Naive B cell (primary cell): ENCODE measurements around the gene P3H1. TPM values are rescaled to one million over a fixed set of nuclear protein-coding genes. Genes with fewer than 3 reads are reported as not detected.

Source experiments
- ATAC-seq, 2 donors: fragments of 150-1000 bp; cut with Tn5 transposase; 2 replicates each; pipeline ENCODE4 v1.10.0; 2021; ENCODE audit warnings: low read depth in 2 of 2, mild to moderate bottlenecking in 2 of 2, moderate library complexity in 2 of 2
- DNase-seq: peaks from one replicate; pipeline ENCODE4 v3.0.0; 2022
- H3K27ac Mint-ChIP-seq, 6 donors: one replicate each; pipeline ENCODE4 v1.8.0; 2020 to 2022; ENCODE audit warnings: mild to moderate bottlenecking in 6 of 6, mixed read lengths in 6 of 6, moderate library complexity in 5 of 6, inconsistent platforms in 2 of 6
- H3K27me3 Mint-ChIP-seq, 3 donors: one replicate each; pipeline ENCODE4 v1.8.0; 2021 to 2022; ENCODE audit warnings: mixed read lengths in 3 of 3, mild to moderate bottlenecking in 1 of 3
- H3K36me3 Mint-ChIP-seq, 2 donors: one replicate each; pipeline ENCODE4 v1.8.0; 2020 to 2022; ENCODE audit warnings: mixed read lengths in 2 of 2, inconsistent platforms in 1 of 2, mild to moderate bottlenecking in 1 of 2
- H3K4me1 Mint-ChIP-seq, 3 donors: one replicate each; pipeline ENCODE4 v1.8.0; 2020 to 2022; ENCODE audit warnings: mixed read lengths in 3 of 3, inconsistent platforms in 1 of 3, mild to moderate bottlenecking in 1 of 3, moderate library complexity in 1 of 3
- H3K4me3 Mint-ChIP-seq, 8 donors: one replicate each; pipeline ENCODE4 v1.8.0; 2020 to 2022; ENCODE audit warnings: mild to moderate bottlenecking in 8 of 8, mixed read lengths in 8 of 8, moderate library complexity in 8 of 8, inconsistent platforms in 2 of 8
- H3K9me3 Mint-ChIP-seq, 7 donors: one replicate each; pipeline ENCODE4 v1.8.0; 2020 to 2022; ENCODE audit warnings: mixed read lengths in 7 of 7, mild to moderate bottlenecking in 5 of 7, inconsistent platforms in 2 of 7, moderate library complexity in 1 of 7
- polyA plus RNA-seq, 6 donors: library from polyadenylated mRNA; unstranded; fragments of 300-500 nt; fragmentation: Illumina TruSeq; gene quantifications; one replicate each; pipeline ENCODE4 v1.2.3, GENCODE V29; 2021; ENCODE audit warnings: low read depth in 6 of 6

P3H1 gene
- polyA plus RNA-seq, 6 donors from 2014 or later = 6.1 to 13.4 (median 7.0) TPM

GRCh38 chr1:42739753-42740700, 26.8 kb downstream of the P3H1 start, which contains the start of gene CLDN19:
CLDN19 (minus strand) TSS chr1:42740236; CDS start chr1:42740063, 173 bp downstream.
- no peaks in the 10 kb centered on the region for H3K36me3 Mint-ChIP-seq
- H3K27ac Mint-ChIP-seq = peak within 1 kb of the TSS in 1 of 6 donors; percentile 86
- DNase-seq (no peak), ATAC-seq (no peak)
- no peaks in the 10 kb centered on the region for H3K9me3 Mint-ChIP-seq
- H3K27me3 Mint-ChIP-seq = no peaks in the 10 kb centered on the region
- H3K4me3 Mint-ChIP-seq = no peak within 1 kb of the TSS
- H3K4me1 Mint-ChIP-seq = peaks cover 11 to 21% (median 17%) of the 10 kb centered on the region in 3 donors

- H3K4me1 Mint-ChIP-seq = peaks cover 11 to 21% (median 17%) of the 10 kb centered on the region in 3 donors
- peak overlapping the region in 2 of 6 donors; percentile 21 to 24 for H3K27ac Mint-ChIP-seq
- H3K27me3 Mint-ChIP-seq = no peaks in the 10 kb centered on the region
- ATAC-seq = no peak
- no peak overlapping the region for H3K4me3 Mint-ChIP-seq
- no peak for DNase-seq
- H3K36me3 Mint-ChIP-seq = no peaks in the 10 kb centered on the region
- no peaks in the 10 kb centered on the region for H3K9me3 Mint-ChIP-seq
Measured at GRCh38 chr1:42738678-42739226, 28.1 kb downstream of the P3H1 start.

DNA sequence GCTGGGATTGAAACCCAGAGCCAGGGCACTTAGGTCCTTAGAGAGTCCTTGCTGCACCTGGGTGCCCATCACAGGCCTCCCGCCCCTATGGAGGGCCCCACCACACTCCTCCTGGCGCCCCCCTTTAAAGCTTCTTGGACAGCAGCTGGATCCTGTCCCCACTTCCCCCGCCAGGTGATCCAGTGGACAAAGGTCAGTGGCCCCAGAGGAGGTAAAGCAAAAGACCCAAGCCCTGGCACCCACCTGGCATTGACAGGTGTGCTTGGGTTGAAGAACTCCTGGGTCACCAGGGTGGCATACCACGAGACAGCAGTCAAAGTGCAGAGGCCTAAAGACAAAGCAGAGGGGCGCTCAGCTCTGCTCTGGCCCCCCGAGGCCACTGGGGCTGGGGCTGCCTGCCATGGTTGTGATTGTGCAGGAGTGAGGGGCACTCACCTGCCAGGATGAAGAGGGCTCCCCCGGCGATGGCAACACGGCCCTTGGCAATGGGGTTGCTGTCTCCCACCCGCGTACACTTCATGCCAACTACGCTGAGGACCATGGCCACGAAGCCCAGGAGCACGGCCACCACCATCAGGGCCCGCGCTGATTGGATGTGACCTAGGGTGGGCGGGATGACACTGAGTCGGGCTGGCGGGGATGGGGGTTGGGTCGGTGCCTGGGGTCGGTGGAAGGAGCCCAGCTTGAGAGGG, 28.7 kb downstream of the P3H1 start:
- Mint-ChIP-seq H3K36me3 (no peaks in the 10 kb centered on the region), H3K4me3 (no peak overlapping the region), H3K9me3 (no peaks in the 10 kb centered on the region), H3K27me3 (no peaks in the 10 kb centered on the region), H3K4me1 (peaks cover 11 to 21% (median 17%) of the 10 kb centered on the region in 3 donors), H3K27ac (no peak overlapping the region)
- DNase-seq = no peak
- ATAC-seq = no peak

GRCh38 chr1:42737257-42737656, 29.6 kb downstream of the P3H1 start:
- Mint-ChIP-seq H3K27ac (peak overlapping the region in 3 of 6 donors; percentile 41 to 78 (median 78)), H3K4me1 (peaks cover 11 to 21% (median 17%) of the 10 kb centered on the region in 3 donors), H3K9me3 (no peaks in the 10 kb centered on the region), H3K36me3 (no peaks in the 10 kb centered on the region), H3K4me3 (peak overlapping the region in 3 of 8 donors; percentile 44 to 75 (median 55)), H3K27me3 (no peaks in the 10 kb centered on the region)
- ATAC-seq (peak; percentile 60 to 67), DNase-seq (no peak)

- Mint-ChIP-seq H3K36me3 (no peaks in the 10 kb centered on the region), H3K27ac (peak overlapping the region in 3 of 6 donors; percentile 41 to 78 (median 44)), H3K27me3 (no peaks in the 10 kb centered on the region), H3K4me1 (peaks cover 11 to 21% (median 17%) of the 10 kb centered on the region in 3 donors), H3K9me3 (no peaks in the 10 kb centered on the region), H3K4me3 (peak overlapping the region in 2 of 8 donors; percentile 8 to 44)
- DNase-seq (no peak), ATAC-seq (no peak)
Measured at GRCh38 chr1:42736571-42737200, 30.1 kb downstream of the P3H1 start.

- no peak for DNase-seq
- Mint-ChIP-seq H3K27me3 (no peaks in the 10 kb centered on the region), H3K27ac (peak overlapping the region in 1 of 6 donors; percentile 56)
Measured at GRCh38 chr1:42736152-42736551, 30.7 kb downstream of the P3H1 start.

DNA sequence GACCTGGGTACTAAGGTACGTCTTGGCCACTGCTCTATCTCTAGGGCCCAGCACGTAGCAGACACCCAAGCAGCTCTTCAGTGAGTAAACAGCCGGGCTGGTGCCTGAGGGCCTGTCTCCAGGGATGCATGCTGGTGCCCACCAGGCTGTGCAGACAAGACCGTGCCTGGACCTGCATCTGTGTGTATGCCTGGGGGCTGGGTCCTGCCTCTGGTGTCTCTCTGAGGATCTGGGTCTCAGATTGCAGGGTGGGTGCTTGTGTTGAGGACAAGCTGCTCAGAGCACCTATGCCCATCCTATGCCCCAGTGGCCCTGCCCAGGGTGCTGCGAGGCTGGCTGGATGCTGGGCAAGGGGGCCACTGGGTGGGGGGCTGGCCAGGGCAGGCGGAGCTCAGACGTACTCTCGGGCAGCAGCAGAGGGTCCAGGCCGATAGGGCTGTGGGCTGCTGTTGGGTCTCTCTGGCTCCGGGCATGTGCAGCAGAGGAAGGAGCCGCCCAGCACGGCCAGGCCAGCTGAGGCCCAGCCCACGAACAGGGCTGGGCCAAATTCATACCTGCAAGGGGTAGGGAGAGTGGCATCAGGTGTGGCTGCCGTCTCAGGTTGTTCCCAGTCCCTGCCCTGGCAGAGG, 31.2 kb downstream of the P3H1 start:
- no peak overlapping the region for H3K4me3 Mint-ChIP-seq
- no peaks in the 10 kb centered on the region for H3K36me3 Mint-ChIP-seq
- H3K27ac Mint-ChIP-seq = no peak overlapping the region
- peaks cover 11 to 21% (median 21%) of the 10 kb centered on the region in 3 donors for H3K4me1 Mint-ChIP-seq
- no peak for ATAC-seq
- no peak for DNase-seq
- H3K27me3 Mint-ChIP-seq = no peaks in the 10 kb centered on the region
- no peaks in the 10 kb centered on the region for H3K9me3 Mint-ChIP-seq

More at GRCh38 chr1:42736152-42736551, 30.7 kb downstream of the P3H1 start:
- no peak for ATAC-seq
- Mint-ChIP-seq H3K9me3 (no peaks in the 10 kb centered on the region), H3K4me1 (peaks cover 11 to 21% (median 17%) of the 10 kb centered on the region in 3 donors), H3K4me3 (no peak overlapping the region), H3K36me3 (no peaks in the 10 kb centered on the region)

- no peaks in the 10 kb centered on the region for H3K36me3 Mint-ChIP-seq
- H3K27me3 Mint-ChIP-seq = no peaks in the 10 kb centered on the region
- DNase-seq (no peak), ATAC-seq (no peak)
- no peak overlapping the region for H3K4me3 Mint-ChIP-seq
- no peaks in the 10 kb centered on the region for H3K9me3 Mint-ChIP-seq
- peaks cover 11 to 21% (median 21%) of the 10 kb centered on the region in 3 donors for H3K4me1 Mint-ChIP-seq
- H3K27ac Mint-ChIP-seq = peak overlapping the region in 1 of 6 donors; percentile 46
Measured at GRCh38 chr1:42735056-42735455, 31.8 kb downstream of the P3H1 start.

DNA sequence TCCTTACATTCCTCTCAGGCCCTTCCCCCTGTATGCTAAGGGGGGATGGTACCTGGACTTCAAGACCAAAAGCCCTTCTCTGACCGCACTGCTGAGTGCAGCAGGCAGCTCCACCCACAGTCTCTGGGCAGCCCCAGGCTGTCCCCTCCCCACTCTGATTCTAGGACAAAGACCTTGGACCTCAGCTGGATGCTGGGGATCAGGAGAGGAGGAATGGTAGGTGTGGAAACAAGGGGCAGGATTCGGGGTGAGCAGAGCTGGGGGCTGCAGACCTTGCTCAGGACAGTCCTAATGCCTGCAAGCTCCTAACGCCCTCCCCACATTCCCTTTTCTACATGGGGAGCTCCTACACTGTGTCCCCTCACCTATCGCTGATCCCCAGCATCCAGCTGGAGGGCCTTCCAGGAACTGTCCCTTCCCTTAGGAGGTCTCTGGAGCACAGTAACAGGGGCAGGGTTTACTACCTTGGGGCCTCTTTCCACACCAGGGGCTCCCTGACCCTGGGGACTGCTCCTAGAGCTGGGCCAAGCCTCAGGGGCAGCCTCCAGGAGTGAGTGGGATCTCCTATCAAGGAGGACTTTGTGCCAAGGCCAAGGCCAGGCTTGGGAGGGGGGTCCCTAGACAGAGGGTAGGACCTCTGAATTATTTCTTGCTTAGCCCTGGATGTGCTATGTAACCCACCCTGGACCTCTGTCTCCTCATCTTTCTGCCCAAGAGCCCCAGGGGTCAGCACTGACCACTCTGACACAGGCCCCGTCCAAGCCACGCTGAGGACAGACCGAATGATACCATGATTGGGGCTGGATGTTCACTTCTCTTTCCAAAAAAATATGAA, 32.4 kb downstream of the P3H1 start:
- no peaks in the 10 kb centered on the region for H3K36me3 Mint-ChIP-seq
- H3K27ac Mint-ChIP-seq = peak overlapping the region in 2 of 6 donors; percentile 46 to 82
- no peak overlapping the region for H3K4me3 Mint-ChIP-seq
- H3K9me3 Mint-ChIP-seq = no peaks in the 10 kb centered on the region
- H3K27me3 Mint-ChIP-seq = no peaks in the 10 kb centered on the region
- DNase-seq (no peak), ATAC-seq (no peak)
- H3K4me1 Mint-ChIP-seq = peaks cover 11 to 21% (median 21%) of the 10 kb centered on the region in 3 donors

DNA sequence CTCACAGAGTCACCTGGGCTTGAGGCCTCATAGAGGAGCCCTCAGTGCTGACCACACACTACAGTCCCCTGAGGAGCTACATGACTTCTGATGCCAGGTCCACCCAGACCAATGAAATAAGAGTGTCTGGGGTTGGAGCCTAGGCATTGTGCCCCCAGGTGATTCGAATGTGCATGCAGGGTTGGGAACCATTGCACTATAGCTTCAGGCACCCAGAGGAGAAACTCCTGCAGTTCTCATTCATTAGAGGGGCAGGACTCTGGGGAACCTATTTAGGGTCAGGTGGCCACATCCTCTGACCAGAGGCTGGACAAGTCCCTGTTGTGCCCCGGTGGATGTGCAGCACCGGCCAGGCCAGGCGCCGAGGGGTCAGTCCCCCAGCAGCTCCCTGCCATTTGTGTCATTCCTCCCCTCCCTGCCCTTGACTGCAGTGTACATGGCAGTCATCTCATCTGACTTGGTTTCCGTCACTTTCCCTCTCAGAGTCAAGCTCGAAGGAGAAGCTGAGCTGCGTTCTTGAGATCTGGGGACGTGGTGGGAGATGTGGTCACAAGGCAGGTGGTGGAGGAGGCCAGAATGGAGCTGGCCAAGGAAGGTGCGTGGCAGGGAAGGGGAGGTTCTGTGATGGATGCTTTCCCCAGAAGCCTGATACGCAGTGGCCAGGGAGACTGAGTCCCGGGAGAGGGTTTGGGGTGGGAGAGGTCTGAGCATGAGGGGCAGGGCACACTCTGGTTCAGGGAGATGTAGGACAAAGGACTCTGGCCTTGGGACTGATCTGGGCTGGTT, 33.2 kb downstream of the P3H1 start:
- DNase-seq = no peak
- Mint-ChIP-seq H3K27ac (no peak overlapping the region), H3K4me3 (no peak overlapping the region), H3K27me3 (no peaks in the 10 kb centered on the region), H3K4me1 (peaks cover 11 to 21% (median 21%) of the 10 kb centered on the region in 3 donors), H3K9me3 (no peaks in the 10 kb centered on the region), H3K36me3 (no peaks in the 10 kb centered on the region)
- no peak for ATAC-seq

DNA sequence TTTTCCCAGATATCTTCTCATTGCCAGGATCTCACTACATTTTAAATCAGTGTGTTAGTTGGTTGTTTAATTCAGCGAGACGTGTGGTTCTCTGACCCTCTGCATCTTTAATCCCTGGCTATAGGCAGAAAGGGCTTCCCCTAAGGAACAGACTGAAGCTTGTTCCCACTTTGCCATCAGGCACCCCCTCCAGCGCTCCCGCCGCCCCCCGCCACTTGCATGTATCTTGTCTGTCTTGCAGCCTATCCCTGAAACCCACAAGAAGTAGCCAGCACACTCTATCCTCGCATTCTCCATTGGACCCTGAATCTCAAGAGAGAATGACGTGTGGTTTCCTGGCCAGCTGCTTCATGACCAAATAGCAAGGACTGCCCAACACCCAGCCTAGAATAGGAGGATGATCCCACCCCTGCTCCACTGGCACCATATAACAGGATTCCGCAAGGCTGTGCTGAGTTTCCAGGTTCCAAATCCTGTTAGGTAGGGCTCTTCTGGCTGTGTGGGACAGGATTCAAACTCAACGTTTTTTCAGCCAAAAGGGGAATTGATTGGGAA, 34.6 kb downstream of the P3H1 start:
- peaks cover 9 to 12% (median 11%) of the 10 kb centered on the region in 3 donors for H3K4me1 Mint-ChIP-seq
- H3K27me3 Mint-ChIP-seq = no peaks in the 10 kb centered on the region
- ATAC-seq (no peak), DNase-seq (no peak)
- H3K27ac Mint-ChIP-seq = peak overlapping the region in 2 of 6 donors; percentile 64 to 73
- no peak overlapping the region for H3K4me3 Mint-ChIP-seq
- no peaks in the 10 kb centered on the region for H3K36me3 Mint-ChIP-seq
- no peaks in the 10 kb centered on the region for H3K9me3 Mint-ChIP-seq
